ENCODE measurements around the gene RASA3.
"Not testable (repeated sequence)": the region's sequence is repeated elsewhere in the genome, so short reads cannot be mapped to it uniquely, and the experiment has no call there.

The RASA3 gene

DNA sequence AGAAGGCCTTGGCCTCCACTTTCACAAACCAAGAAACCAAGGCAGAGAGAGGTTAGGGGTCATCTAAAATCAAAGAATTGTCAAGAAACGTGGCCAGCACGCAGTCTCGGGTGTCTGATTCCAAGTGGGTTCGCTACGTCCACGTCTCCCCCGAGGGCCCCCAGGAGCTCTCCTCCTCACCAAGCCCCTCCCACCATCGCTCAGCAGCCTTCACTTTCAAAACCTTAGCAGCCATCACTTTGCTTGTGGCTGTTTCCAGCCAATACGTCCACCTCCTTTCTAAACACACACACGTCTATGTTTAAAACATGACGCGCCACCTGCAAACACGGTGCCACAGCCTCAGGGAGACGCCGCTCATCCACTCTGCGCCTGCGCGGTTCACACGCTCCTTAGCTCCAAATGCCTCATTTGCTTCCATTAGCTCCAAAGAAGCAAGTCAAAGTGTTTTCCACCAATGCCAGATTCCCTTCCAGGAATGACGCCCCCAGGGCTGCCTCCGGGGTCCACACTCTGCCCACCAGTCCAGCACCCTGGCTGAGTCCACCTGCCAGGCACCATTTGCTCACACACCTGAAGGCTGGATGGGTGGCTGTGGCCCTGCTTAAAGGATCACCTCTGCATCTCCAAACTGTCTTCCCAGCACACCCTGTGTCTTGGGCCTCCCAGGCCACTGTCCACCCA lies 5.5 kb downstream of the RASA3 start:
- TF ChIP-seq, protein P1, sequence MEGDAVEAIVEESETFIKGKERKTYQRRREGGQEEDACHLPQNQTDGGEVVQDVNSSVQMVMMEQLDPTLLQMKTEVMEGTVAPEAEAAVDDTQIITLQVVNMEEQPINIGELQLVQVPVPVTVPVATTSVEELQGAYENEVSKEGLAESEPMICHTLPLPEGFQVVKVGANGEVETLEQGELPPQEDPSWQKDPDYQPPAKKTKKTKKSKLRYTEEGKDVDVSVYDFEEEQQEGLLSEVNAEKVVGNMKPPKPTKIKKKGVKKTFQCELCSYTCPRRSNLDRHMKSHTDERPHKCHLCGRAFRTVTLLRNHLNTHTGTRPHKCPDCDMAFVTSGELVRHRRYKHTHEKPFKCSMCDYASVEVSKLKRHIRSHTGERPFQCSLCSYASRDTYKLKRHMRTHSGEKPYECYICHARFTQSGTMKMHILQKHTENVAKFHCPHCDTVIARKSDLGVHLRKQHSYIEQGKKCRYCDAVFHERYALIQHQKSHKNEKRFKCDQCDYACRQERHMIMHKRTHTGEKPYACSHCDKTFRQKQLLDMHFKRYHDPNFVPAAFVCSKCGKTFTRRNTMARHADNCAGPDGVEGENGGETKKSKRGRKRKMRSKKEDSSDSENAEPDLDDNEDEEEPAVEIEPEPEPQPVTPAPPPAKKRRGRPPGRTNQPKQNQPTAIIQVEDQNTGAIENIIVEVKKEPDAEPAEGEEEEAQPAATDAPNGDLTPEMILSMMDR (IDR thresholded peaks at IDR 0.05): no peak
- Mint-ChIP-seq H3K9me3 (no peaks in the 10 kb centered on the region), H3K27me3 (ENCODE audit: low read depth, poor library complexity) (peaks cover 12% of the 10 kb centered on the region), H3K4me1 (peaks cover 89% of the 10 kb centered on the region), H3K27ac (peak overlapping the region; percentile 21), H3K36me3 (ENCODE audit: low read depth) (no peaks in the 10 kb centered on the region), H3K4me3 (peak overlapping the region; percentile 30)
- no peak for DNase-seq

DNA sequence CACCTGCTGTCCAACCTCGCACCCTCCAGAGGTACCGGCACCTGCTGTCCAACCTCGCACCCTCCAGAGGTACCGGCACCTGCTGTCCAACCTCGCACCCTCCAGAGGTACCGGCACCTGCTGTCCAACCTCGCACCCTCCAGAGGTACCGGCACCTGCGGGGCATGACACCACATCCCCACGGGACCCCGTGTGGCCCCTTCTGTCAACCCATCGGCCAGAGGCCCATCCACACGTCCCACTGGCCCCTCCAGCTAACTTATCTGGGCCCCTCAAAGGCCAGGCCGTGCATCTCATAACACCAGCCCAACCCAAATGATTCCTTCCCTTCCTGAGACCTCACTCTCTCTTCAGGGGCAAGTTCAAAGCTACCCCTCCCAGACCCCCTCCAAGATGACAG lies 6.3 kb downstream of the RASA3 start:
- not testable (repeated sequence) for DNase-seq; H3K9me3 Mint-ChIP-seq; H3K4me3 Mint-ChIP-seq; H3K36me3 Mint-ChIP-seq (ENCODE audit: low read depth)
- H3K27ac Mint-ChIP-seq: peak overlapping the region; percentile 21
- peaks cover 89% of the 10 kb centered on the region for H3K4me1 Mint-ChIP-seq
- H3K27me3 Mint-ChIP-seq (ENCODE audit: low read depth, poor library complexity): peaks cover 12% of the 10 kb centered on the region

- DNase-seq: no peak
These were observed 6.8 kb downstream of the RASA3 start for GRCh38 chr13:114125589-114125988.

GRCh38 chr13:114124921-114125320 lies 7.5 kb downstream of the RASA3 start:
- peak overlapping the region; percentile 71 for H3K27ac Mint-ChIP-seq
- H3K4me3 Mint-ChIP-seq: no peak overlapping the region
- peaks cover 12% of the 10 kb centered on the region for H3K27me3 Mint-ChIP-seq (ENCODE audit: low read depth, poor library complexity)
- H3K4me1 Mint-ChIP-seq: peaks cover 86% of the 10 kb centered on the region
- no peaks in the 10 kb centered on the region for H3K9me3 Mint-ChIP-seq
- DNase-seq: no peak
- H3K36me3 Mint-ChIP-seq (ENCODE audit: low read depth): no peaks in the 10 kb centered on the region
- TF ChIP-seq, protein P1 (IDR thresholded peaks at IDR 0.05): no peak

More at GRCh38 chr13:114125589-114125988, 6.8 kb downstream of the RASA3 start:
- Mint-ChIP-seq H3K9me3 (no peaks in the 10 kb centered on the region), H3K27me3 (ENCODE audit: low read depth, poor library complexity) (peaks cover 12% of the 10 kb centered on the region), H3K4me3 (no peak overlapping the region), H3K4me1 (peaks cover 89% of the 10 kb centered on the region), H3K36me3 (ENCODE audit: low read depth) (no peaks in the 10 kb centered on the region), H3K27ac (no peak overlapping the region)
- TF ChIP-seq, protein P1 (IDR thresholded peaks at IDR 0.05): no peak

DNA sequence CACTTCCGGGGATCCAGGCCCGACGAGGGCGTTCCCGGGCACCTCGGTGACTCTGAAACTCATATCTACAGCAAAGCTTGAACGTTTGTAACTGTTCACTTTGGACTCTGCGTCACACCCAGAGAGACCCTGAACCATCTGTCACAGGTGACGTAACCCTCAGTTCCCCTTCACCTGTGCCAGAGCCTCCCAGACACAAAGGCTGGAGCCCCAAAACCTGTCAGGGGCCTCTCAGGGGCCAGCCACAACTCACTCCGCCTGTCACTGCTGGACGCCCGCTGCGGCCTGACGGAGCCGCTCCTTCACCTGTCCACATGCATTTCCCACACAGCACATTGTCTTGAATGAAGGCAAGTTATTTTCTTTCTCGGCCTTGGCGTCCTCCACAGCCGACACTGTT lies 8.0 kb downstream of the RASA3 start:
- peaks cover 12% of the 10 kb centered on the region for H3K27me3 Mint-ChIP-seq (ENCODE audit: low read depth, poor library complexity)
- H3K27ac Mint-ChIP-seq: peak overlapping the region; percentile 71
- H3K9me3 Mint-ChIP-seq: no peaks in the 10 kb centered on the region
- H3K36me3 Mint-ChIP-seq (ENCODE audit: low read depth): no peaks in the 10 kb centered on the region
- no peak for DNase-seq
- peaks cover 81% of the 10 kb centered on the region for H3K4me1 Mint-ChIP-seq
- H3K4me3 Mint-ChIP-seq: no peak overlapping the region
- TF ChIP-seq, protein P1 (IDR thresholded peaks at IDR 0.05): no peak

DNA sequence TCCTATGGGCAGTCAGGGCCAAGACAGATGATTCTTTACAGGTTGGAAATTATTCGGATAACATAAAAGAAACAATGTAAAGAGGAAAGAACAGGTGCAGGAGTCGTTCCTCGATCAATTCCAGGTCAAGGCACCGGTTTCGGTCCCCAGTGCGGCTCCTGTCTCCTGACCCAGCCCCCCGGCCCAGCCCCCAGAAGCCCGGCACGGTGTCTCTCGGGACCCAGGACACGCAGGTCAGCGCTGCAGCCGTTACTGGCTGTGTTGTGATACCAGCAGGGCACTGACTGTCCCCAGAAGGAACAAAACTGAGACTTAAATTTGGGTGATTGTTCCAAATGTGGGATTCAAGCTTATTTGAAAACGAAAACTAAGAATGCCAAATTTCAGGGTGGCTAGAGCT lies 8.5 kb downstream of the RASA3 start:
- H3K4me1 Mint-ChIP-seq: peaks cover 81% of the 10 kb centered on the region
- no peaks in the 10 kb centered on the region for H3K36me3 Mint-ChIP-seq (ENCODE audit: low read depth)
- peaks cover 9% of the 10 kb centered on the region for H3K27me3 Mint-ChIP-seq (ENCODE audit: low read depth, poor library complexity)
- no peak for DNase-seq
- TF ChIP-seq, protein P1 (IDR thresholded peaks at IDR 0.05): no peak
- H3K4me3 Mint-ChIP-seq: no peak overlapping the region
- H3K9me3 Mint-ChIP-seq: no peaks in the 10 kb centered on the region
- H3K27ac Mint-ChIP-seq: no peak overlapping the region
